Measurements from ENCODE around the gene PLA2G6.
"Not testable (repeated sequence)": the region's sequence is repeated elsewhere in the genome, so short reads cannot be mapped to it uniquely, and the experiment has no call there.

PLA2G6 gene

DNA sequence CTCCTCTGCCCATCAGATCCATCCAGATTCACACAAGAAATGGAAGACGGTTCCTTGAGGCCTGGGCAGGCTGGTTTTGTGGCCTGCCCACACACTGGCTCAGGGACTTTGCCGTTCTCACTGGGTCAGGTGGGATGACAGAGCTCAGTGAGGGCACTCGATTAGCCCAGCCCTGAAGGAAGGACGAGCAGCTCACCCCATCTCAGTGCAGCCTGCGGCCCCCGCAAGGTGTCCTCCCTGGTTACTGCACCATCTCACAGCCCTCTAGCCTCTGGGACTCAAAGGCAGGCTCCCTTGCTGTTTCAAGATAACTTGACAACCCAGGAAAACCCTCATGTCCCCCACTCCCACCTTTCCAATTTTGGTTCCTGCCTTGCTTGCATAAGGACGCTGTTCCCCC is 101.8 kb downstream of the PLA2G6 start:
- no peak overlapping the region for H3K27ac ChIP-seq (ENCODE audit: poor library complexity, severe bottlenecking)
- no peak for TF ChIP-seq CTCF (IDR thresholded peaks at IDR 0.05; ENCODE audit: poor library complexity, severe bottlenecking)
- no peaks in the 10 kb centered on the region for H3K4me1 ChIP-seq (ENCODE audit: insufficient read depth, poor library complexity, severe bottlenecking)
- H3K27me3 ChIP-seq (ENCODE audit: insufficient read depth, poor library complexity, severe bottlenecking) = peaks cover 28% of the 10 kb centered on the region
- no peak overlapping the region for H3K4me3 ChIP-seq (ENCODE audit: severe bottlenecking)
- DNase-seq (ENCODE audit: low spot score) = no peak
- no peaks in the 10 kb centered on the region for H3K9me3 ChIP-seq (ENCODE audit: severe bottlenecking)
- ATAC-seq (ENCODE audit: low read depth) = no peak
- H3K36me3 ChIP-seq (ENCODE audit: low read depth) = no peaks in the 10 kb centered on the region; the same call in 1 of the 2 replicates

- not testable (repeated sequence) for ATAC-seq (ENCODE audit: low read depth); H3K36me3 ChIP-seq (ENCODE audit: low read depth); H3K9me3 ChIP-seq (ENCODE audit: severe bottlenecking); DNase-seq (ENCODE audit: low spot score); H3K4me1 ChIP-seq (ENCODE audit: insufficient read depth, poor library complexity, severe bottlenecking); H3K4me3 ChIP-seq (ENCODE audit: severe bottlenecking); H3K27ac ChIP-seq (ENCODE audit: poor library complexity, severe bottlenecking)
- H3K27me3 ChIP-seq (ENCODE audit: insufficient read depth, poor library complexity, severe bottlenecking) = peaks cover 28% of the 10 kb centered on the region
Measured at GRCh38 chr22:38079208-38079607, 102.4 kb downstream of the PLA2G6 start.

DNA sequence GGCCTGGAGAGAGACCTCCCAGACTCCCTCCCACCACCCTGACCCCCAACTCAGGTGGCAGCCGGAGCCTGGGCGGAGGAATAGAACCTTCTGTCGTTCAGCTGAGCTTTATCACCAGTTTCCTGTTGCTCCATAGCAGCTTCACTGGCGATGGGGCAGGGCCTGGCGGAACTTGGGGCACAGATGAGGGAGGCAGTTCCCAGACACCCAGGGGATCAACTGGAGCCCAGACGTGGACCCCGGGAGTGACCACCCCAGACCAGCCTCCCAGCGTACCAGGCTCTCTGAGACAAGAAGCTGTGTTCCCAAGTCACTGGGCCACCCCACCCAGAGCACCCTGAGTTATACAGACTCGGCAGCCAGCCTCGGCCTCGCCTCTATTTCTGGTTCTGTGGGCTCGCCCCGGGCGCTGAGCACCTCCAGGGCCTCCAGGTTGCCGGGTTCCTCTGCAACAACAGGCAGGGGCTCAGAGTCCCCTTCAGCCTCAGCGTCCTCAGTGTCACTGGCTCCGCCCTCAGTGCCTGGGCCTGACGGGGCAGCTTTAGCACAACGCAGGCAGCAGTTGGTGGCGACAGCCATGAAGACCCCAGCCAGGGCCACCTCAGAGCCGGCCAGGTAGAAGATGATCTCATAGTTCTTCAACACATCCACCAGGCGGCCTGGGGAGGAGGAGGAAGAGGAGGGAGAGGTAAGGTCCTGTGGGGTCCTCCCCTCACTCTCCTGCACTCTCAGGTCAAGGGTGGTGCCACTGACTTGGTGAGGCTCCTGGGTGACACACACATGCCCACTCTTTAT is 103.4 kb downstream of the PLA2G6 start:
- H3K27me3 ChIP-seq (ENCODE audit: insufficient read depth, poor library complexity, severe bottlenecking) = peaks cover 27% of the 10 kb centered on the region
- no peak overlapping the region for H3K27ac ChIP-seq (ENCODE audit: poor library complexity, severe bottlenecking)
- DNase-seq (ENCODE audit: low spot score) (no peak), ATAC-seq (ENCODE audit: low read depth) (no peak)
- no peak overlapping the region for H3K4me3 ChIP-seq (ENCODE audit: severe bottlenecking)
- H3K9me3 ChIP-seq (ENCODE audit: severe bottlenecking) = no peaks in the 10 kb centered on the region
- H3K4me1 ChIP-seq (ENCODE audit: insufficient read depth, poor library complexity, severe bottlenecking) = no peaks in the 10 kb centered on the region
- peaks cover 2% of the 10 kb centered on the region for H3K36me3 ChIP-seq (ENCODE audit: low read depth)
- no peak for TF ChIP-seq CTCF (IDR thresholded peaks at IDR 0.05; ENCODE audit: poor library complexity, severe bottlenecking)

- Histone ChIP-seq H3K36me3 (ENCODE audit: low read depth) (peaks cover 5% of the 10 kb centered on the region), H3K4me1 (ENCODE audit: insufficient read depth, poor library complexity, severe bottlenecking) (no peaks in the 10 kb centered on the region), H3K4me3 (ENCODE audit: severe bottlenecking) (no peak overlapping the region), H3K27me3 (ENCODE audit: insufficient read depth, poor library complexity, severe bottlenecking) (peaks cover 21% of the 10 kb centered on the region), H3K27ac (ENCODE audit: poor library complexity, severe bottlenecking) (no peak overlapping the region), H3K9me3 (ENCODE audit: severe bottlenecking) (no peaks in the 10 kb centered on the region)
- DNase-seq (ENCODE audit: low spot score) = no peak
- no peak for TF ChIP-seq CTCF (IDR thresholded peaks at IDR 0.05; ENCODE audit: poor library complexity, severe bottlenecking)
- no peak for ATAC-seq (ENCODE audit: low read depth)
Measured at GRCh38 chr22:38077595-38077994, 104.0 kb downstream of the PLA2G6 start.

DNA sequence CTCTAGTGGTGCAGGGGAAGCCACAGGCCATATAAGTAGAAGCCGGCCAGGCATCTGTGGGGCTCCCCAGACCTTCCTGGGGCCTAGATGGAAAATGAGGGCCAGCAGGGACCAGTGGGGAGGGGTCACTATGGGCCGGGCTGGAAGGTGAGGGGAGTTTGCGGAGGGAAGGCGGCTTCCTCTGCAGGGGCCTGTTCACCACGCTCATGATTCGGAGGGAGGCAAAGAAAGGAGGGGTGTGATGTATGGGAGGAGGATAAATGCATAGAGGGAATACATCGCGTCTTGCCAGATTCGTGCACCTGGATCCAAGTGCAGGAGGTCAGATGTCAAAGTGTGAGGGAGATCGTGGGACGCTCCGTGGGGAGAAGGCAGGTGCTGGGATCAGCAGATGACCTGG is 104.5 kb downstream of the PLA2G6 start:
- peaks cover 10% of the 10 kb centered on the region for H3K36me3 ChIP-seq (ENCODE audit: low read depth)
- DNase-seq (ENCODE audit: low spot score) = no peak
- peaks cover 16% of the 10 kb centered on the region for H3K27me3 ChIP-seq (ENCODE audit: insufficient read depth, poor library complexity, severe bottlenecking)
- no peak for ATAC-seq (ENCODE audit: low read depth)
- H3K4me1 ChIP-seq (ENCODE audit: insufficient read depth, poor library complexity, severe bottlenecking) = no peaks in the 10 kb centered on the region
- TF ChIP-seq CTCF (IDR thresholded peaks at IDR 0.05; ENCODE audit: poor library complexity, severe bottlenecking) = no peak
- no peak overlapping the region for H3K27ac ChIP-seq (ENCODE audit: poor library complexity, severe bottlenecking)
- H3K4me3 ChIP-seq (ENCODE audit: severe bottlenecking) = no peak overlapping the region
- H3K9me3 ChIP-seq (ENCODE audit: severe bottlenecking) = no peaks in the 10 kb centered on the region
